Activated T-cell treated with anti-CD3 and anti-CD28 coated beads, Interleukin-2, amount 50 U/mL, for 48 hours (primary cell): ENCODE measurements around the gene GPR78.

Experiments used
- DNase-seq, 2 experiments: peaks; one replicate each; pipeline ENCODE4 v3.0.0-alpha.2; 2020

Gene GPR78

GRCh38 chr4:8601086-8601485 is 20.9 kb downstream of the GPR78 start:
- DNase-seq: no peak

GRCh38 chr4:8601556-8601955 is 21.4 kb downstream of the GPR78 start:
- DNase-seq: no peak

GRCh38 chr4:8602686-8603430 is 22.7 kb downstream of the GPR78 start:
- no peak for DNase-seq

- no peak for DNase-seq
Measured at GRCh38 chr4:8603931-8604330, 23.7 kb downstream of the GPR78 start.

GRCh38 chr4:8605289-8605688 is 25.1 kb downstream of the GPR78 start:
- DNase-seq: no peak

- DNase-seq: no peak
Measured at GRCh38 chr4:8606476-8606875, 26.3 kb downstream of the GPR78 start.

- no peak for DNase-seq
Measured at GRCh38 chr4:8606966-8607365, 26.8 kb downstream of the GPR78 start.

- peak; percentile 63 to 69 for DNase-seq
Measured at GRCh38 chr4:8607603-8608481, 27.6 kb downstream of the GPR78 start.

GRCh38 chr4:8608714-8609391 is 28.7 kb downstream of the GPR78 start:
- no peak for DNase-seq

- DNase-seq: no peak
Measured at GRCh38 chr4:8609406-8609805, 29.2 kb downstream of the GPR78 start.

GRCh38 chr4:8609824-8610350 is 29.7 kb downstream of the GPR78 start:
- DNase-seq: no peak

- no peak for DNase-seq
Measured at GRCh38 chr4:8610858-8611616, 30.8 kb downstream of the GPR78 start.

GRCh38 chr4:8612646-8613045 is 32.5 kb downstream of the GPR78 start:
- DNase-seq: no peak

GRCh38 chr4:8613421-8614364 is 33.5 kb downstream of the GPR78 start:
- DNase-seq: no peak

GRCh38 chr4:8614365-8615193 is 34.4 kb downstream of the GPR78 start:
- DNase-seq: no peak

- no peak for DNase-seq
Measured at GRCh38 chr4:8615366-8615765, 35.2 kb downstream of the GPR78 start.

GRCh38 chr4:8615921-8616787 is 36.0 kb downstream of the GPR78 start:
- DNase-seq: no peak

GRCh38 chr4:8616831-8617230 is 36.6 kb downstream of the GPR78 start:
- no peak for DNase-seq

GRCh38 chr4:8617486-8618040 is 37.4 kb downstream of the GPR78 start:
- DNase-seq: no peak
